Mammary epithelial cell (primary cell): ENCODE data around the gene GSG1L.

Experiments
- EZH2 ChIP-seq: IDR thresholded peaks from 2 replicates; pipeline ENCODE4 v1.6.1; 2012; ENCODE audit warnings: low read length, inconsistent platforms, borderline replicate concordance
- TF ChIP-seq, protein P1 (sequence below), 2 donors: IDR thresholded peaks in 1 of 2; conservative IDR thresholded peaks in 1 of 2; 2 replicates each; pipeline ENCODE4 v1.5.1; 2011 to 2012; ENCODE audit warnings: inconsistent platforms in 2 of 2, low read length in 2 of 2, mild to moderate bottlenecking in 2 of 2, control low read depth in 1 of 2, low read depth in 1 of 2; ENCODE audit not compliant: insufficient read depth in 1 of 2; ENCODE audit errors: extremely low read depth in 1 of 2

DNA sequence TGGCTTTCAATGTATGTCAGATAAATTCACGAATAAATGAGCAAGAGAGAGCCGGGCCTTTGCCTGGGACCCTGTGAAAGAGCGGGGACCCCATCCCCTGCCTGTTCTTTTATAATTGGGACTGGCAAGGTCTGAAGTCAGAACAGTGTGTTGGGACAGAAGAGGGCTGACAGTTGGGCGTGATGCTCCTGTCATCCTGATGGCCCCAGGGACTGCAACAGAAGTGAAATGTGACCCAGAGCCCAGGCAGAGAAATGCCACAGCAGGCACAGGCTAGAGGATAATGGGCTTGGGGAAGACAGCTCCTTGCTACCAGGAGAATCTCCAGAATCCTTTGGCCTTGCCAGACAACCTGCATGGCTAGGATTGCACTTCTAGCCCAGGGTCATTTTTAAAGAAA, 37.9 kb downstream of the GSG1L start:
- TF ChIP-seq, protein P1, sequence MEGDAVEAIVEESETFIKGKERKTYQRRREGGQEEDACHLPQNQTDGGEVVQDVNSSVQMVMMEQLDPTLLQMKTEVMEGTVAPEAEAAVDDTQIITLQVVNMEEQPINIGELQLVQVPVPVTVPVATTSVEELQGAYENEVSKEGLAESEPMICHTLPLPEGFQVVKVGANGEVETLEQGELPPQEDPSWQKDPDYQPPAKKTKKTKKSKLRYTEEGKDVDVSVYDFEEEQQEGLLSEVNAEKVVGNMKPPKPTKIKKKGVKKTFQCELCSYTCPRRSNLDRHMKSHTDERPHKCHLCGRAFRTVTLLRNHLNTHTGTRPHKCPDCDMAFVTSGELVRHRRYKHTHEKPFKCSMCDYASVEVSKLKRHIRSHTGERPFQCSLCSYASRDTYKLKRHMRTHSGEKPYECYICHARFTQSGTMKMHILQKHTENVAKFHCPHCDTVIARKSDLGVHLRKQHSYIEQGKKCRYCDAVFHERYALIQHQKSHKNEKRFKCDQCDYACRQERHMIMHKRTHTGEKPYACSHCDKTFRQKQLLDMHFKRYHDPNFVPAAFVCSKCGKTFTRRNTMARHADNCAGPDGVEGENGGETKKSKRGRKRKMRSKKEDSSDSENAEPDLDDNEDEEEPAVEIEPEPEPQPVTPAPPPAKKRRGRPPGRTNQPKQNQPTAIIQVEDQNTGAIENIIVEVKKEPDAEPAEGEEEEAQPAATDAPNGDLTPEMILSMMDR (conservative IDR thresholded peaks at IDR 0.05 in 1 of 2, IDR thresholded peaks at IDR 0.05 in 1 of 2; ENCODE audit: extremely low read depth in 1 of 2, insufficient read depth in 1 of 2, low read depth in 1 of 2, low read length in 2 of 2): no peak
- no peak for TF ChIP-seq EZH2
